Measurements from ENCODE around the gene CREB3.

The CREB3 gene

DNA sequence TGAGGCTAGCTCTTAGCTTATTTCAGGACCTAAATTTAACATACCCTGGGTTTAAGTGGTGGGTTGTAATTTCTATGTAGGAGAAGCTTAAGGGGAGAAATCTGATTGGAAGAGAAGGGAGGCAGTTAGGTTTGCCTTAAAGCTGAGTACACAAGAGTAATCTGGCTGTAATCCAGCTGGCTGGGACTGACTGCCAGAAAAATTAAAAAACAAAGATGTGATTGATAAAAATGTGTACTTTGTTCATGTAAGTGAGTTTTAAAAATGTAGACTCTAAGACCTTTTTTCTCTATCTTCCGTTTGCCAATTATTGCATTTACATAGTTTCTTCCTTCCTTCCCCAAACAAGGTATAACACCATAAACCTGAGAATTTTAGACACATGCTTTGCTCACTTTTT lies 39.1 kb downstream of the CREB3 start:
- no peak for DNase-seq (ENCODE audit: insufficient read length, low spot score)
- FAIRE-seq, result no peak

DNA sequence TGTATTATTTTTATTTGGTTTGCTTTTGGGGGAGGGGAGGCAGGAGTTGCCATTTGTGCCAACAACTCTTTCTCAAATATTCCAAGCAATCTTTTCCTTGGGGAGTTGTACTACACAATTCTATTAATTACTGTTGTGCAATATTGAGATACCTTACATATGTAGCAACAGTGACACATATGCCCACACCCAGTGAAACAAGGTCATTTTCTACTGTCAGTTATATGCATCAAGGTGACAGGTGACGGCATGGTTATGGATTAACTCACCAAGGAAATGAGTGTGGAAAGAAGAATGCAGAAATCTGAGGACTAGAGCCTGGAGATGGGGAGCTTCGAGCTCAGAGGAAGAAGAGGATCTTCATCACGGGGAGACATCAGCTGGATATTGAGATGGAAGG lies 39.5 kb downstream of the CREB3 start:
- FAIRE-seq, result no peak
- no peak for DNase-seq (ENCODE audit: insufficient read length, low spot score)

DNA sequence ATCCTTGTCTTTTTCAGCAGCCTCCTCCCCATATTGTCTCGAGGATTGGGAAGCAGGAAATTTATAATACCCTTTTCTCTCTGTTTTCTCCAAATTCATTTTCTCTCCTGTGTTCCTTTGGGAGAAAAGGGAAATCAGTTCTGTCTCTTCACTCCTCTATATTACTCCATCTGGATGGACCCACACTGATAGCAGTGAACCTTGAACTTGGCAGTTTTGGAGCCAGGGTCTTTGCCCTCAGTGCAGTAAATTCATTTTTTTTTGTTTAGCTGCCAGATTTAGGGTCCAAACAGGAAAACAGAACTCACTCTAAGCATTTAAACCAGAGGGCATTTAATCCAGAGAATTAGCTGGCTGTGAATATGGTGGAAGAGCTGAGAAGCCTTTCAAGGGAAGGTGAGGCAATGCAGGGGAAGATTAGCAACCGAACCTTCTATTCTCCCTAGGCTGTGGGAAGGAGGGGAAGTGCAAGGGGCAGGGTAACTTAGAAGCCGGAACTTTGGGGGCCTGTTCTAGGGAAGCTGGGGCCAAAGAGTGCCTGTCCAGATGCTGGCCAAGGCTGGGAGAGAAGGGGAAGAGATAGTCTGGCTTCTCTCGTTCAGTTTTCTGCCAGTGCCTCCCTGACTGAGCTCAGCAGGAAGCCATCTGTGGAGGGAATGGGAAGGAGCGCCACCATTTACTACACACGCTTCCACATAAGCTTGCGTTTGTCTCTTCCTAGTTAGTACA lies 42.6 kb downstream of the CREB3 start:
- DNase-seq (ENCODE audit: insufficient read length, low spot score), result no peak

DNA sequence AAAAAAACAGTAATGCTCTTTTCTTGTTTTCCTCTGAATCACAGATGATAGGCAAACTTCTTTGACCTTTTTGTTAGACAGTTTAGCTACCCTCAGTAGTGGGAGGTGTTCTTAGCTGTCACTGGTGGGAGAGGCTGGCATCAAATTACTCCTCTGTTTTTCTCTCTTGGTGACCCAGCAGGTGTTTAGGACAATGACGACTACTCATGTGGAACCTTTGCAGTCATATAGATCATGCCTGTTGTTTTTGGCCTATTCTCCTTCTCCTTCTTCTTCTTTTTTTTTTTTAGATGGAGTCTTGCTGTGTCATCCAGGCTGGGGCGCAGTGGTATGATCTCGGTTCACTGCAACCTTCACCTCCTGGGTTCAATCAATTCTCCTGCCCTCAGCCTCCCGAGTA lies 43.6 kb downstream of the CREB3 start:
- DNase-seq (ENCODE audit: insufficient read length, low spot score), result no peak
- no peak for FAIRE-seq

More for the DNA sequence above, 42.6 kb downstream of the CREB3 start:
- FAIRE-seq, result no peak

DNA sequence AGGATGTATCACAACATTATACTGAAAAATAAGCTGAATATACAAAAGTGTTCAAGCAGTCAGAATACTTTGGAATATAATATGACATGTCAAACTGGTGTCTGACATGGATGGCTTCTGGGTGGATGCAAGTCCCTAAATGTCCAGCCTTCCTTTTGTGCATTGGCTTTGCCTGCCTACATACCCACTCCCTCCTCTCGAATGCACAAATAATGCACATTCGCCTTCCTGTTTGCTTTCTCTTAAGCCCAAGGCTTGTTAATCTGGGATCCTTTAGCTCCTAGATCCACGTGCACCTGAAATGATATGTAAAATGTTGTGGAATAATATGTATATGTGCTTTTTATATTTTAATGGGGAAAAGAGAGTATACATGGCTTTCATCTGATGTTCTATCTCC lies 46.0 kb downstream of the CREB3 start:
- DNase-seq (ENCODE audit: insufficient read length, low spot score) (no peak), FAIRE-seq (no peak)

DNA sequence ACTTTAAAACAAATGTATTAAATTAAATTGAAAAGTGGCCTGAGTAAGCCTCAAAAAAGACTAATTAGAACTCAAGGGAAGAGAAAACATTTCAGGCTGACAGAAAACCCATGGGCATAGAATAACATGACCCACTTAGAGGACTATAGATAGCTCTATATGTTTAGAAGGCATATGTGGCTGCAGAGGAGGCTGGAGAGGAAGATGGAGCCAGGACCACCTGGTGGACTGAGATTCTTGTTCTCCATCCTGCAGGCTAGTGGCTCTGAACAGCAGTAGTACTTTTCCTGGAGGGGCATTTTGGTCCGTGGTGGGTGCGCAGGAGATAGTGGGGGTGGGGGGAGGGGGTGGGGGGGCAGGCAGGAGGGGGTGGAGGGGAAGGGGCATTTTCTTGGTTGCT lies 48.6 kb downstream of the CREB3 start:
- DNase-seq (ENCODE audit: insufficient read length, low spot score) (no peak), FAIRE-seq (no peak)

DNA sequence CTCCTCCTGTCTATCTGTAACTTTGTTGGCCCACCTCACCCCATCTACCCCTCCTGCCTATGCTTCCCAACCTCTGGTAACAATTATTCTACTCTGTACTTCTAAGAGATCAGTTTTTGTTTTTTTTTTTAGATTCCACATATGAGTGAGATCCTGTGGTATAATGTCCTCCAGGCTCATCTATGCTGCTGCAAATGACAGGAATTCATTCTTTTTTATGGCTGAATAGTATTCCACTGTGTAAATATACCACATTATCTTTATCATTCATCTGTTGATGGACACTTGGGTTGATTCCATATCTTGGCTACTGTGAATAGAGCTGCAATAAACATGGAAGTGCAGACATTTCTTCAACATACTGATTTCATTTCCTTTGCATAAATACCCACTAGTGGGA lies 51.0 kb downstream of the CREB3 start:
- FAIRE-seq (no peak), DNase-seq (ENCODE audit: insufficient read length, low spot score) (no peak)

Data from GM19239 (cell line).